Activated CD4-positive, CD25-positive, alpha-beta regulatory T cell (primary cell): Measurements from ENCODE around the gene LPP.

Experiments used
- DNase-seq, 4 experiments: peaks; one replicate each; lab custom pipeline; 2025; lab: John Stamatoyannopoulos, UW

The LPP gene

GRCh38 chr3:188792793-188793192 is 638.8 kb downstream of the LPP start:
- DNase-seq, result no peak

GRCh38 chr3:188796122-188796631 is 642.2 kb downstream of the LPP start:
- DNase-seq, result no peak

GRCh38 chr3:188797045-188797444 is 643.1 kb downstream of the LPP start:
- DNase-seq, result no peak

- no peak for DNase-seq
These were observed 644.7 kb downstream of the LPP start for GRCh38 chr3:188798556-188799145.

- no peak for DNase-seq
These were observed 647.4 kb downstream of the LPP start for GRCh38 chr3:188801393-188801792.

GRCh38 chr3:188802645-188803044 is 648.7 kb downstream of the LPP start:
- DNase-seq, result no peak

GRCh38 chr3:188807006-188807405 is 653.0 kb downstream of the LPP start:
- DNase-seq, result no peak

GRCh38 chr3:188812198-188812597 is 658.2 kb downstream of the LPP start:
- no peak for DNase-seq

GRCh38 chr3:188814581-188814980 is 660.6 kb downstream of the LPP start:
- DNase-seq, result no peak

GRCh38 chr3:188817103-188817934 is 663.4 kb downstream of the LPP start:
- DNase-seq, result no peak

- DNase-seq, result no peak
These were observed 663.9 kb downstream of the LPP start for GRCh38 chr3:188817935-188818269.

- no peak for DNase-seq
These were observed 664.3 kb downstream of the LPP start for GRCh38 chr3:188818282-188818681.

- DNase-seq, result no peak
These were observed 666.0 kb downstream of the LPP start for GRCh38 chr3:188819939-188820338.

GRCh38 chr3:188822004-188822403 is 668.0 kb downstream of the LPP start:
- DNase-seq, result no peak

GRCh38 chr3:188822411-188822810 is 668.5 kb downstream of the LPP start:
- no peak for DNase-seq

- no peak for DNase-seq
These were observed 670.6 kb downstream of the LPP start for GRCh38 chr3:188824566-188824965.

GRCh38 chr3:188825901-188826300 is 671.9 kb downstream of the LPP start:
- DNase-seq, result no peak

- no peak for DNase-seq
These were observed 672.6 kb downstream of the LPP start for GRCh38 chr3:188826574-188826973.

GRCh38 chr3:188827103-188827502 is 673.1 kb downstream of the LPP start:
- no peak for DNase-seq

- DNase-seq, result no peak
These were observed 673.6 kb downstream of the LPP start for GRCh38 chr3:188827576-188827975.

- DNase-seq, result no peak
These were observed 675.2 kb downstream of the LPP start for GRCh38 chr3:188829130-188829529.

- DNase-seq, result no peak
These were observed 675.6 kb downstream of the LPP start for GRCh38 chr3:188829576-188829975.

- DNase-seq, result no peak
These were observed 676.9 kb downstream of the LPP start for GRCh38 chr3:188830893-188831292.

GRCh38 chr3:188832146-188832545 is 678.2 kb downstream of the LPP start:
- DNase-seq, result no peak
